ENCODE results near the gene REEP3.
"Not testable (repeated sequence)": the region's sequence is repeated elsewhere in the genome, so short reads cannot be mapped to it uniquely, and the experiment has no call there.

The REEP3 gene

DNA sequence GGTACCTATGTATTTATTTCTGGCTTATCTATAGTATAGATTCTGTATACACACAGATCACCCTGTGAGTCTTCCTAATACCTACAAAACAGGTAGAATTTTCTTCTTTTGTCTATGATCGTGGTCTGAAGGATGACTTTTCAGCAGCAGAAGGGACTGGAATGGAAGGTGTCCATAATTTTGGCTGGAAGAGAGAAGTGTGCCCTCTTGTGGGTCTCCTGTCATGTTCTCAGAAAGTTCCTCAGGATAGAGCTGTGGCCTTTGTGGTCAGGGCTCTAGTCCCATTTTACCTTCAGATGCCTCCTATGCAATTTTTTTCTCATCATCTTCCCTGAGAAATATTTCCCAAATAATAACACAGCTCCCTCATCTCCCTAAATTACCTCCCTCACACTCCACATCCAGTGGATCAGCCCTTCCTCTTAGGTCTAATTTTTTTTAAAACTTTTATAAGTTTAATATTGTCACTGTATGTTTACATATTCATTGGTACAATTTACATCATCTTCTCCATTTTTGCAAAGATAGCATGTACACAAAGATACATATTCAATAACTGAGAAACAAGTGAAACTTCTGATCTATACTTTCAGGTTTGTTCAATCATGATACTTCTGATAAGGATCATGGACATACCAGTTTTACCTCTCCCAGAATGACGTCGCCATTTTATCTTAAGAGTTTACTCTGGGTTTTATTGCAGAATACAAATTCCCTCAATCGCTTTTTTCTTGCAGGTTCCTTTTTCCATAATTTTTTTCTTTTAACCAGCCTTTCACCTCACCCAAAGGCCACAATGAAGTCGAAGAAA lies 112.7 kb downstream of the REEP3 start:
- no peak for DNase-seq

DNA sequence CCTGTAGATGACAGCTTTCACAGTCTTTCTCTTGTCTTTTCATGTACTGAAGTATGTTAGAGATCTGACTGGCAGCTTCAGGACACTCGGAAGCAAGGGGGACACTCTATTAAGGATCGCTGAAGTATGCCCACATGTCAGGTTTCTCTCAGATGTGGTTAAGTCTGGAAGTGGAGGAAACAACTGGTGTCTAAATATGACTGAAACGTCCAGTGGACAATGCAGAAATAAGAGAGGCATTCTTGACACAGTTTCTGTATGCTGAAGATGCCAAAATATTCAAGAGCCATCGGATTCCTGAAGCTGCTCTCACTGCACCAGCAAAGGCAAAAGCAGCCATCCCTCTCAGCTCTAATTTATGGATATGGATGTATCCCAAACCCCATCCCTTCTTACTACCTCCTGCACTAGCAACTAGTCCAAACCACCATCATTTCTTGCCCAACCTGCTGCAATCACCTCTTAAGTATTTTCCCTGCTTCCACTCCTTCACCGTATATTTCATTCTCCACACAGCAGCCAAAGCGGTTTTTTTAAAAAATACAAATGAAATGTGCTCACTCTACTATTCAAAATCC lies 113.4 kb downstream of the REEP3 start:
- no peak for DNase-seq

DNA sequence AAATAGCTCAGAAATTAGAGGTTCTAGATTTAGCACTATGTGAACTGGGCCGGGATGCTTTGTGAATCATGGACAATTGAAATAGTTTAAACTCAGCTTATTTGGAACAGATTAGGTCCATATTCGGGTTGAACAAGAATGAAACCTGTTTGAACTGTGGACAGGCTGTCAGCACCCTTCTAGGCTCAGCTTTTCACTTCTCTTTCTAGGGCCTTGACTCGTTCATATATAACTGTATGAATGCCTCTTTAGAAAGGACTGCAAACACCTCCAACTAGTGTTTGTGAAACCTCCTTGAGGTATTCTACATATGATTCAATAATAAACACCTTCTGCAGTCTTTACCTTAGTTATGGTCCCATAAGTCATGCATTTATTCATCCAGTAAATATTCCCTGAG lies 115.6 kb downstream of the REEP3 start:
- no peak for DNase-seq

DNA sequence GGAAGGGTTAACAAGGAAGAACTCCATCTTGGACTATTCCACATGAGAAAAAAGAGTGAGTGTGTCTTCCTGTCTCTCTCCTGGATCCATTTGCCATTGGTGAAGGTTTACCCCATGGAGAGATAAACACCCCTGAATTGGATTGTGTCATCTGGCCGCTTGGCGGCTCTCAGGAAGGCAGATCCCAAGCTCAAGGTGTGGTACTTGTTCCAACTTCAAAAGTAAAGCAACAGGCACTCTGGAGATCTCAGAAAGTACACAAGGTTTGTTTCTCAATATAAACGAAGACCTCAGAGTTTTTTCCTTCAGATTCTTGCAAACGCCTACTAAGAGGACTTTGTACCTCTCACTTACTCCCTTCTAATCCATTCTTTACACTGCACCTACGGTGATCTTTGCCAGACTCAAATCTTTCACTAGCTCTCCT lies 116.7 kb downstream of the REEP3 start:
- no peak for DNase-seq

DNA sequence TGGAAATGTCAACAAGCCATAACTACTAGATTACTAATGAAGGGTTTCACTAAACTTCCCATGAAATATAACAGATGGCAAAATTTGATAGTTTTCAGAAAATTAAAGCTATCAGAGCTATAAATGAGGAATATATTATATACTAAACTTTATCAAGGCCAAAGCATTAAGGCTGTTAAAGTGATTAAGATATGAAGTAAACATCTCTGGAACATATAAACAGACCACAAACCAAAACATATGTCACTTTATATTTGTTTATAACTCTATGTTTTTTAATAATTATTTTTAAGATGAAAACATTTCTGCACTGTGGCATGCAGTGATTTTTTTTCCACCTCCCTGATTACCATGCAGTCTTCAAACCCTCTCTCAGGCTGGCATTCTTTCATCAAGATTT lies 120.2 kb downstream of the REEP3 start:
- DNase-seq: no peak

- no peak for DNase-seq
Measured at GRCh38 chr10:63641799-63642198, 120.6 kb downstream of the REEP3 start.

GRCh38 chr10:63642808-63643207 lies 121.6 kb downstream of the REEP3 start:
- no peak for DNase-seq

GRCh38 chr10:63644418-63645142 lies 123.4 kb downstream of the REEP3 start:
- no peak for DNase-seq

DNA sequence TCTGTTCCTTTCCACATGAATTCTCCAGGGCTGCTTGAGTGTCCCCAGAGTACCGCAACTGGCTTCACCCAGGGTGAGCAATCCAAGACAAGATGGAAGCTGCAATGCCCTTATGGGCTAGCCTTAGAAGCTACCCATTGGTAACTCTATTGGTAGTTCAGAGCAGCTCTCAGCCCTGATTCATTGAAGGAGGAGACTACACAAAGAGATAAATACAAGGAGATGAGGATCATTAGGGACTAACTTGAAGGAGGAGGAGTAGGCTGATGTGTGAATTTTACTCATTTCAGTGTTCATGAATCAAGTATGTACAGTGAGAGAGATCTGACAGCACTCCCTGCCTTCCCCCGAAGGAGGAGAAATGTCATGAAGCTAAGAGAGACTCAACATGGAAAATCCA lies 124.0 kb downstream of the REEP3 start:
- DNase-seq: no peak

GRCh38 chr10:63646491-63646890 lies 125.3 kb downstream of the REEP3 start:
- DNase-seq: no peak

GRCh38 chr10:63651864-63652263 lies 130.7 kb downstream of the REEP3 start:
- no peak for DNase-seq

- DNase-seq: no peak
Measured at GRCh38 chr10:63653747-63654146, 132.5 kb downstream of the REEP3 start.

- no peak for DNase-seq
Measured at GRCh38 chr10:63657761-63658160, 136.6 kb downstream of the REEP3 start.

GRCh38 chr10:63660941-63661340 lies 139.7 kb downstream of the REEP3 start:
- DNase-seq: not testable (repeated sequence)

DNA sequence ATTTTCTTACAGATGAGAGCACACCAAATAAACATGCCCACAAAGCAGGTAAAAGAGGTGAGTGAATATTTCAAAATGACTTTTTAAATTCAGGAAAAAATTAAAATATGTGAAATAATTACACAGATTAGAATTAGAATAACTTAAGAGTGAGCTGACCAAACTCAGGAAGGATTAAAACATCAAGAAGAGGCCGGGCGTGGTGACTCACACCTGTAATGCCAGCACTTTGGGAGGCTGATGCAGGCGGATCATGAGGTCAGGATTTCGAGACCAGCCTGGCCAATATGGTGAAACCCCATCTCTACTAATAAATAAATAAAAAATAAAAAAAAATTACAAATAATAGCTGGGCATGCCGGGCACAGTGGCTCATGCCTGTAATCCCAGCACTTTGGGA lies 140.1 kb downstream of the REEP3 start:
- DNase-seq: no peak

DNA sequence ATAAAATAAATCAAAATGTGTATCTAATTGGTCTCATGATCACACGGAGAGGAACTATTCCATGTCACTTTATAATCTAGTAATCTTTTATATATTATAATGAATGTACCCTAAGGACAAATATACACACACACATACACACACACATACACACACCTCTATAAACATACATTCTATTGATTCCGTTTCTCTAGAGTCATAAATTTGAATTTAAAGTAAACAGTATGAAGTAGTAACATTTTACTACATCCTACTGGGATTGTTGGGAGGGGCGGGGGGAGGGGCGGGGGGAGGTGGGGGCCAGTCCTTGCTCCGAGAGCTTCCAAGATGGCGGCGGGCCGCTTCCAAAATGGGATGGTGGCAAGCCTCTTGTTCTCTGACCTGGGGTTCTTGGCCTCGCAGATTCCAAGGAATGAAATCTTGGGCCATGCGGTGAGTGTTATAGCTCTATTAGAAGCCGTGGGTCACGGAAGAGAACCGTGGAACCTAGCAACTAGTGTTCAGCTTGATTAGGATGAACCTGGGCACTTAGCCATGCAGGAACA lies 143.2 kb downstream of the REEP3 start:
- no peak for DNase-seq

- not testable (repeated sequence) for DNase-seq
Measured at GRCh38 chr10:63665006-63665580, 143.9 kb downstream of the REEP3 start.

DNA sequence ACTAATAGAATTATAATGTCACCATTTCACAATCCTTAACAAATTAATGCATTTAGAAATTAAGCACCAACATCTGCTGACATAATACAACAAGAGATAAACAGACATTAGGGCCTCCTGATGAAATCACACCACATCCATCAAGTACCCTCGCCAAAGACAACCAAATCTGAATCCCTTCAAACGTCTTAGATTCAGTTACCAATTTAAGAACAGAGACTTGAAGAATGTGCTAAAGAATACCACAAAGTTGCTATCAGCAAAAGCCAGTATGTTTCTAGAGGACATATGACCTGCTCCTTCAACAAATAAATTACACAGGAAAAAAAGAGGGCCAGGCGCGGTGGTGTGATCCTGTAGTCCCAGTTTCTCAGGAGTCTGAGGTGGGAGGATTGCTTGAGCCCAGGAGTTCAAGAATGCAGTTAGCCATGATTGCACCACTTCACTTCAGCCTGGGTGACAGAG lies 144.5 kb downstream of the REEP3 start:
- DNase-seq: no peak

DNA sequence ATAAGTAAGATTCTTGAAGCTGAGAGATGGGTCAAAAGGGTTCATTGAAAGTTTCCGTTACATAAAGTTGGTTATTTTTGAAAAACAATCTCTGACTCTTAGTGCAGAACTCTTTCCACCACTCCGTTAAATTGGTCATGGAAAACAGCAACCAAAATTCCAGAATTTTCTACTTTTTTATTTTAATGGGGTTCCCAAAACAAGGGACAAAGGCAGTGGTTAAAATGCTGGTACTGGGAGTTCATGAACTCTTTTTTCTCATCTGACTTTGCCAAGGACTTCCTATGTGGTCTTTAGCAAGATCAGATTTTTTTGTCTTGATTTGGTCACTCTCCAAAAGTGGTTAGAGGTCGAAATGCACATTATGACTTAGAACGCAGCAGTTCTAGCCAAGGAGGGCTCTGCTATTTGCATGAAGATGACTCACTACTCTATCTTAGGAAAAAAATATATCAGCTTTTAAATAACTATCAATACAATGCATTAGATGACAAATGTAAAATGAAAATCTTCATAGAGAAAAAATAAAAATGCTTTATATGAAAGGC lies 145.7 kb downstream of the REEP3 start:
- DNase-seq: no peak

DNA sequence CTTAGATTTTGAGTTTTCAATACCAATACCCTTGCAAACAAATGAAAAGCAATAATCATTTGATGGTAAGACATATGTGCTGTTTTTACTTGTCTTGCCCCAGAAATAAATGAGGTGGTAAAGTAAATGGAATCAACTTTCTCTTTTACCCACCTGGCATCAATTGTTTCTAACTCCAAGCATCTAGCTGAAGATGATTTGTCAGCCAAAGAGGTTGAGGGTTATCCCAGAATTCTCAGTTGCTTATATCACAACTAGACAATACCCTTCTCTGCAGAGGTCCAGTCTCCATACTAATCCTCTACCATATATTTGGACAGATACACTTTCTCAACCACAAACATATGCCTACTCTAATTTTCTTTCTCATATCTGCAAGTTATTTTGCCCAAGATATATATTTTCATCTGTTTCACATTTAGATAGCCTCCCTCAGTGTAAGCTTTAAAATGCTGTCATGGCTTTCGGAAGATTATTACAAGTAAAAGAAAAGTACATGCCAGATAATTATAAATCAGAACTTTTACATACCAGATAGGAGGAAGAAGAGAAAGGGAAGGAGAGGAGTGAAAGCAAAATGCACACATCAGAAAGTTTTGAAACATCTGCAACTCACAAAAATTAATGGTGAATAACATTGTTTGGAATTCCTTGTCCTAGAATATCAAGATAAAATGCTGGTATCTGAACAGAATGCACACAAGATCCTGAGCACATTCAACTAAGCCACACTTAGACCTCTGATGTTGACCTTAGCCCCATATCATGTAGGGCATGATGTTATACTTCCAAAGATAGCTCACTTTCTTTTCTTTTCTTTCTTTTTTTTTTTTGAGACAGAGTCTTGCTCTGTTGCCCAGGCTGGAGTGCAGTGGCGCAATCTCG lies 146.6 kb downstream of the REEP3 start:
- DNase-seq: no peak

- no peak for DNase-seq
Measured at GRCh38 chr10:63670291-63670898, 149.2 kb downstream of the REEP3 start.
